Aorta (tissue), 5 donors: ENCODE data around the gene SENP5. TPM values are rescaled to one million over a fixed set of nuclear protein-coding genes. Genes with fewer than 3 reads are reported as not detected.
A peak's percentile ranks its signal among the peaks of the same experiment; 100 is the strongest.
"Not testable (repeated sequence)": the region's sequence is repeated elsewhere in the genome, so short reads cannot be mapped to it uniquely, and the experiment has no call there.

Experiments
- ATAC-seq: fragments of 200-7000 bp; cut with Tn5 transposase; one replicate; pipeline ENCODE4 v1.9.1; 2022; ENCODE audit warnings: moderate library complexity; ENCODE audit not compliant: low FRiP score
- DNase-seq, 2 donors: peaks; one replicate each; pipeline ENCODE4 v3.0.0-alpha.2; 2020
- H3K27ac ChIP-seq, 2 donors: one replicate each; pipeline ENCODE4 v1.5.1; 2013; ENCODE audit warnings: low read length in 2 of 2, mild to moderate bottlenecking in 2 of 2, moderate library complexity in 2 of 2, control low read depth in 1 of 2, inconsistent platforms in 1 of 2, low read depth in 1 of 2
- H3K27me3 ChIP-seq, 2 donors: one replicate each; pipeline ENCODE4 v1.6.1; 2013; ENCODE audit warnings: control low read depth in 1 of 2, low read length in 1 of 2, mild to moderate bottlenecking in 1 of 2, moderate library complexity in 1 of 2; ENCODE audit not compliant: insufficient read depth in 2 of 2, control insufficient read depth in 1 of 2
- H3K36me3 ChIP-seq, 2 donors: one replicate each; pipeline ENCODE4 v1.6.1; 2013; ENCODE audit warnings: control low read depth in 1 of 2, low read length in 1 of 2, mild to moderate bottlenecking in 1 of 2; ENCODE audit not compliant: insufficient read depth in 2 of 2, control insufficient read depth in 1 of 2
- H3K4me1 ChIP-seq, 2 donors: one replicate each; pipeline ENCODE4 v1.6.1; 2013; ENCODE audit warnings: low read length in 2 of 2, control low read depth in 1 of 2, mild to moderate bottlenecking in 1 of 2, moderate library complexity in 1 of 2; ENCODE audit not compliant: insufficient read depth in 2 of 2, control insufficient read depth in 1 of 2
- H3K4me3 ChIP-seq, 2 donors: one replicate each; pipeline ENCODE4 v1.5.1; 2013; ENCODE audit warnings: low read length in 2 of 2, control low read depth in 1 of 2, mild to moderate bottlenecking in 1 of 2
- H3K9me3 ChIP-seq: one replicate; pipeline ENCODE4 v1.6.1; 2013; ENCODE audit warnings: mild to moderate bottlenecking, low read length; ENCODE audit not compliant: control insufficient read depth
- WGBS, 2 donors: extraction: QIAGEN DNeasy Blood & Tissue Kit; methylation state at CpG; one replicate each; pipeline ENCODE4 v1.1.7; 2013; 5-methylcytosine and 5-hydroxymethylcytosine counted together
- intact Hi-C, 2 donors: fragments of 100-400 bp; cut with DNase I; formaldehyde crosslinking; loops; one replicate each; pipeline versions ENCODE4 v1.14.2 to v1.15.0; 2022
- long read RNA-seq, 2 donors: library from polyadenylated mRNA; unstranded; transcript quantifications; one replicate each; pipeline ENCODE4 v2.0.0, GENCODE V29; 2020 to 2021
- polyA plus RNA-seq, 2 donors: library from polyadenylated mRNA; stranded (reverse); fragments of 200-250 nt; gene quantifications; one replicate each; pipeline ENCODE4 v1.2.3, GENCODE V29; 2013
- total RNA-seq, 2 donors: library from RNA; stranded (reverse); fragmentation: NEBNext Ultra II Directional; extraction: Animal tissue kit (Norgen Biotek cat#: 25700); gene quantifications; one replicate each; pipeline ENCODE4 v1.2.1, GENCODE V29; 2021
- donor health status: healthy with polysubstance abuse.
- donor health status: Bipolar disorder and iron deficiency.
- donor health status: DM: no; HTN: no; CAD: no.
- donor health status: DM: no; HTN: no; CAD: no.
- donor health status: DM: yes; HTN: yes; CAD: no.

Gene SENP5
- 10 to 100 TPM; 40.3 to 42.8 TPM for total RNA-seq
- 10 to 100 TPM in 1 of 2 donors, 1 to 10 TPM in 1; 4.9 to 12.7 TPM for polyA plus RNA-seq
- long read RNA-seq, donor 1, full-length matches to known transcripts = 4 of 31 reads
- long read RNA-seq, donor 1, partial matches to known transcripts = 10 of 31 reads
- long read RNA-seq, donor 1, other reads (novel, unspliced or antisense) = 17 of 31 reads
- long read RNA-seq, donor 2, full-length matches to known transcripts = 2 of 14 reads
- long read RNA-seq, donor 2, partial matches to known transcripts = 3 of 14 reads
- long read RNA-seq, donor 2, other reads (novel, unspliced or antisense) = 9 of 14 reads

- no peaks in the 10 kb centered on the region for H3K9me3 ChIP-seq
- ATAC-seq (peak; percentile 99), DNase-seq (peak; percentile 94 to 97)
- peak within 1 kb of the TSS; percentile 23 to 92 for H3K27ac ChIP-seq
- H3K4me1 ChIP-seq = no peaks in the 10 kb centered on the region
- no peaks in the 10 kb centered on the region for H3K27me3 ChIP-seq
- intact Hi-C loops = loop anchor here in 1 of 2 donors (5.0 kb wide), 1 partner anchor 75 kb away; the partner anchor contains the start of gene NCBP2
- 0 to 1% methylated on average over 62 to 93 of the region's 93 CpGs for WGBS, 2 donors
- no peaks in the 10 kb centered on the region for H3K36me3 ChIP-seq
- H3K4me3 ChIP-seq = peak within 1 kb of the TSS; percentile 80 to 98
Measured at GRCh38 chr3:196867507-196868296, at the start of gene SENP5. Gene SENP5 (plus strand): TSS chr3:196867920. CDS start chr3:196885182, 17,262 bp downstream.

- 86 to 91% methylated on average over 6 of the region's 6 CpGs for WGBS, 2 donors
- Histone ChIP-seq H3K27me3 (no peaks in the 10 kb centered on the region), H3K9me3 (no peaks in the 10 kb centered on the region), H3K4me3 (no peak overlapping the region), H3K27ac (no peak overlapping the region), H3K4me1 (no peaks in the 10 kb centered on the region), H3K36me3 (peaks cover 0 to 6% of the 10 kb centered on the region in 2 donors)
- ATAC-seq (no peak), DNase-seq (no peak)
- intact Hi-C loops = no loop called here
Measured at GRCh38 chr3:196821806-196822355, 45.8 kb upstream of the SENP5 start.

- H3K27me3 ChIP-seq, intact Hi-C loops, H3K27ac ChIP-seq, H3K4me1 ChIP-seq, ATAC-seq, H3K9me3 ChIP-seq, DNase-seq, H3K36me3 ChIP-seq, H3K4me3 ChIP-seq: not testable (repeated sequence)
- 91 to 93% methylated on average over 3 of the region's 3 CpGs for WGBS, 2 donors
Measured at GRCh38 chr3:196829651-196830050, 38.1 kb upstream of the SENP5 start.

GRCh38 chr3:196835086-196835485 lies 32.6 kb upstream of the SENP5 start:
- peaks cover 2 to 5% of the 10 kb centered on the region in 2 donors for H3K36me3 ChIP-seq
- H3K27me3 ChIP-seq = no peaks in the 10 kb centered on the region
- intact Hi-C loops = no loop called here
- DNase-seq = no peak
- no peaks in the 10 kb centered on the region for H3K4me1 ChIP-seq
- H3K9me3 ChIP-seq = no peaks in the 10 kb centered on the region
- 64 to 72% methylated on average over 8 of the region's 8 CpGs for WGBS, 2 donors
- ATAC-seq = no peak
- no peak overlapping the region for H3K4me3 ChIP-seq
- H3K27ac ChIP-seq = no peak overlapping the region

- DNase-seq, H3K9me3 ChIP-seq, H3K4me1 ChIP-seq, H3K27ac ChIP-seq, H3K4me3 ChIP-seq, ATAC-seq, H3K36me3 ChIP-seq, H3K27me3 ChIP-seq, intact Hi-C loops: not testable (repeated sequence)
- 90 to 95% methylated on average over 1 of the region's 1 CpG for WGBS, 2 donors
Measured at GRCh38 chr3:196836626-196837025, 31.1 kb upstream of the SENP5 start.

- no peak overlapping the region for H3K4me3 ChIP-seq
- H3K27ac ChIP-seq = no peak overlapping the region
- H3K4me1 ChIP-seq = no peaks in the 10 kb centered on the region
- WGBS, 2 donors = 47 to 48% methylated on average over 3 of the region's 3 CpGs
- no peaks in the 10 kb centered on the region for H3K9me3 ChIP-seq
- DNase-seq (peak; percentile 76 to 78), ATAC-seq (no peak)
- H3K27me3 ChIP-seq = no peaks in the 10 kb centered on the region
- intact Hi-C loops = loop anchor here in 1 of 2 donors (2.0 kb wide), 1 partner anchor 131 kb away; the partner anchor contains the start of gene PIGZ
- H3K36me3 ChIP-seq = peaks cover 0 to under 1% of the 10 kb centered on the region in 2 donors
Measured at GRCh38 chr3:196837819-196838420, 29.8 kb upstream of the SENP5 start.

GRCh38 chr3:196839351-196839750 lies 28.4 kb upstream of the SENP5 start:
- ATAC-seq, H3K4me3 ChIP-seq, H3K9me3 ChIP-seq, H3K36me3 ChIP-seq, H3K27me3 ChIP-seq, H3K4me1 ChIP-seq, DNase-seq, H3K27ac ChIP-seq: not testable (repeated sequence)
- 92 to 94% methylated on average over 6 of the region's 6 CpGs for WGBS, 2 donors
- intact Hi-C loops = loop anchor here in 1 of 2 donors (2.0 kb wide), 1 partner anchor 129 kb away; the partner anchor contains the start of gene PIGZ

GRCh38 chr3:196842567-196843434 lies 24.9 kb upstream of the SENP5 start:
- intact Hi-C loops = no loop called here
- H3K36me3 ChIP-seq = no peaks in the 10 kb centered on the region
- 70% methylated on average over 17 of the region's 17 CpGs for WGBS, 2 donors
- H3K9me3 ChIP-seq = no peaks in the 10 kb centered on the region
- H3K27ac ChIP-seq = no peak overlapping the region
- DNase-seq = no peak
- no peak for ATAC-seq
- H3K4me3 ChIP-seq = no peak overlapping the region
- no peaks in the 10 kb centered on the region for H3K27me3 ChIP-seq
- no peaks in the 10 kb centered on the region for H3K4me1 ChIP-seq
